ENCODE measurements around the gene GRM7.

Gene GRM7

GRCh38 chr3:7565574-7565973 is 704.7 kb downstream of the GRM7 start:
- no peak for DNase-seq (ENCODE audit: low spot score)
- in situ Hi-C loops (cut with MboI; ENCODE audit: low sequenced_read_pairs, unreplicated experiment): no loop called here
- no peak for TF ChIP-seq CTCF (IDR thresholded peaks at IDR 0.05; ENCODE audit: borderline replicate concordance, control extremely low read depth, extremely low read depth, insufficient read depth, missing control alignments)

- in situ Hi-C loops (cut with MboI; ENCODE audit: low sequenced_read_pairs, unreplicated experiment): no loop called here
- DNase-seq (ENCODE audit: low spot score): no peak
- TF ChIP-seq CTCF (IDR thresholded peaks at IDR 0.05; ENCODE audit: borderline replicate concordance, control extremely low read depth, extremely low read depth, insufficient read depth, missing control alignments): no peak
Observed at GRCh38 chr3:7567160-7567559, 706.2 kb downstream of the GRM7 start.

GRCh38 chr3:7568526-7569184 is 707.7 kb downstream of the GRM7 start:
- in situ Hi-C loops (cut with MboI; ENCODE audit: low sequenced_read_pairs, unreplicated experiment): no loop called here
- TF ChIP-seq CTCF (IDR thresholded peaks at IDR 0.05; ENCODE audit: borderline replicate concordance, control extremely low read depth, extremely low read depth, insufficient read depth, missing control alignments): no peak
- DNase-seq (ENCODE audit: low spot score): no peak

GRCh38 chr3:7573330-7573729 is 712.4 kb downstream of the GRM7 start:
- DNase-seq (ENCODE audit: low spot score): no peak
- in situ Hi-C loops (cut with MboI; ENCODE audit: low sequenced_read_pairs, unreplicated experiment): no loop called here
- no peak for TF ChIP-seq CTCF (IDR thresholded peaks at IDR 0.05; ENCODE audit: borderline replicate concordance, control extremely low read depth, extremely low read depth, insufficient read depth, missing control alignments)

GRCh38 chr3:7574435-7574834 is 713.5 kb downstream of the GRM7 start:
- in situ Hi-C loops (cut with MboI; ENCODE audit: low sequenced_read_pairs, unreplicated experiment): no loop called here
- no peak for TF ChIP-seq CTCF (IDR thresholded peaks at IDR 0.05; ENCODE audit: borderline replicate concordance, control extremely low read depth, extremely low read depth, insufficient read depth, missing control alignments)

GRCh38 chr3:7576071-7576470 is 715.2 kb downstream of the GRM7 start:
- in situ Hi-C loops (cut with MboI; ENCODE audit: low sequenced_read_pairs, unreplicated experiment): no loop called here
- no peak for TF ChIP-seq CTCF (IDR thresholded peaks at IDR 0.05; ENCODE audit: borderline replicate concordance, control extremely low read depth, extremely low read depth, insufficient read depth, missing control alignments)
- DNase-seq (ENCODE audit: low spot score): no peak

More at GRCh38 chr3:7574435-7574834, 713.5 kb downstream of the GRM7 start:
- no peak for DNase-seq (ENCODE audit: low spot score)
